GM19239 (cell line): ENCODE results near the gene ZNF443.
A peak's percentile ranks its signal among the peaks of the same experiment; 100 is the strongest.
"Not testable (repeated sequence)": the region's sequence is repeated elsewhere in the genome, so short reads cannot be mapped to it uniquely, and the experiment has no call there.

Source experiments
- DNase-seq: peaks from one replicate; pipeline ENCODE4 v3.0.0; 2011; ENCODE audit warnings: low spot score; ENCODE audit not compliant: insufficient read length
- FAIRE-seq: peaks from 2 replicates; lab custom pipeline; 2011; peaks lifted over from hg19 to GRCh38; lab: Jason Lieb, UNC

ZNF443 gene

DNA sequence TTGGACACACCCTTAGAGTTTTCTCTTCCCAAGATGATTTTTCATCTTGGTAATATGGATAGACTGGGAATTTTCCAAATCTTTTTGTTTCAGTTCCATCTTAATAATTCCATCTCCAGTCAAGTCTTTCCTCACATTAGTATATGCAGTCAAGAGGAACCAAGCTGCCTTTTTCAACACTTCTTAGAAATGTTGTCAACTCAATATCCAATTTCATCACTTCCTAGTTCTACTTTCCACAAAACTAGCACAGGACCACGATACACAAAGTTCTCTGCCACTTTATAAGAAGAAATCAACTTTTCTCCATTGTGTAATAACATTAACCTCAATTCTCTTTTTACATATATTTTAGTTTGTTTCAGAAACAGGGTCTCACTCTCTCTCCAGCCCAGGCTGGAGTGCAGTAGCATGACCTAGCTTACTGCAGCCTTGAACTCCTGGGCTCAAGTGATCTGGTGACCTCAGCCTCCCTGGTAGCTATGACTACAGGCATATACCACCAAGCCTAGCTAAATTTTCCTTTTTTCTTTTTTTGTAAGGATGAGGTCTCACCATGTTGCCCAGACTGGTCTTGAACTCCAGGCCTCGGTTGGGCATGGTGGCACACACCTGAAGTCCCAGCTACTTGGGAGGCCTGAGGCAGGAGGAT is 15.5 kb downstream of the ZNF443 start:
- FAIRE-seq (no peak), DNase-seq (no peak)

DNA sequence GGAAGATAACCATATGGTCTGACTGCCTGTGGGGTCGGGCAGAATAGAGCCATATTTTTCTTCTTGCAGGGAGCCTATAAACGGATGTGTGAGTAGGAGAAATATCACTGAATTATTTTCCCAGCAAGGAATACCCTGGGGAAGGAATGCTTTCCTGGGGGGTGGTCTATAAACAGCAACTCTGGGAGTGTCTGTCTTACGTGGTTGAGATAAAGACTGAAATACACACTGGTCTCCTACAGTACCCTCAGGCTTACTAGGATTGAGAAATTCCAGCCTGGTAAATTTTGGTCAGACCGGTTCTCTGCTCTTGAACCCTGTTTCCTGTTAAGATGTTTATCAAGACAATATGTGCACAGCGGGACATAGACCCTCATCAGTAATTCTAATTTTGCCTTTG is 23.5 kb downstream of the ZNF443 start:
- not testable (repeated sequence) for DNase-seq, FAIRE-seq

DNA sequence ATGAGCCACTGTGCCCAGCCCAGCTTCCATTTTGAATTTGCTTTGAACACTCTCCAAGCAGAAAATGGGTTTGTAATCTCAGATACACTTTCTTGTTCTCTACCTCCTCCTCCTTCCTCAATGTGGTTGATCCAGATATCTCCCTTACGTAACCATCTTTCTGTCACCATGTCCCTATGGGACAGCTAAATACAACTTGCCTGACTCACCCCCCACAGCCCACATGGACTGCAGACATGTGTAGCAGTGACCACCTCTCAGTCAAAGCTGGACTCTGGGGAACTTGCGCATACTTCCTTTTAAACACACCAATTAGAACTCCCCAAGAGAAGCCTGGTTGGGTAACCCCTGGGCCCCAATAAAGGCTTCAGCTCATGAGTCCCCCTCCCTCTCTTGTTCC is 28.9 kb downstream of the ZNF443 start:
- no peak for DNase-seq
- FAIRE-seq: no peak

DNA sequence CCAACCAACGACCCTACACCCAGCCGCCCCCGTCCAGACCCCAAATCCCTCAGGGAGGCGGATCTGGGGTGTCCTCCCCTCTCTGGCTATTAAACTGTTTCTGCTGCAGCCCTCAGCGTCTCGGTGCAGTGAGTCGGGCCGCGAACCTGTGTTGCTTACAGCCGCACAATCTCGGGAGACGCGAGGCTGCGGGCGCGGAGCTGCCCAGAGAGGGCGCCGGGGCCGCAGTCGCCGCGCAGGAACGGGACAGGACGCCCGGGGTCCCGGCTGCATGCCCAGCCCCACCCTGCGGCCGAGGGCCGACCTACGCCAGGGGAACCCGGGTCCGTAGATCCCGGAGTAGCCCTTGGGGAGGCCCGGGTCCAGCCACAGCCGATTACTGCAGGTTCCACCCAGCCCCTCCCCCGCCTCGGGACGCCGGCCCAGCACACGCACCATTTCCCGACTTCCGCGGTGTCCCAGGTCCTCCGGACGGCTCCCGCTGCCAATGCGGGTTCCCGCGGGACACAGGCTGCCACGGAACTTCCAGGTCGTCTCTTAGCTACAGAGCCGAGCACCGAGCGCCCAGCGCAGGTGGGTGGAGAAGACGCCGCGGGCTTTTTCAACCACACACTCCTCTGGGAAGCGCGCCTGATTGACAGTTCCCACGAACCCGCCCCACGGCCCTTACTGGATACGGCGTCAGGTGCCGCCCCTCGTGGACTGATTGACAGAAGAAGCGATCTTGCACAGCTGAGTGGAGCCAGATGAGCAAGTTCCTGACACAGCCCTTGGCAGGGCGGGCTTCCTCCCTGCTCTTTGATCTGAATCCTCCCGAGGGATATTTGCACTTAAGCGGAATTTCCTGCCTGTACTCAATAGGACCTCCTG is 40.0 kb downstream of the ZNF443 start, which contains the start of gene ZNF799:
Gene ZNF799, minus strand, starts transcription at position 639 of the 870 bp plus-strand sequence. Its CDS starts 201 bp downstream, at position 438.
- peak; percentile 95 for FAIRE-seq

DNA sequence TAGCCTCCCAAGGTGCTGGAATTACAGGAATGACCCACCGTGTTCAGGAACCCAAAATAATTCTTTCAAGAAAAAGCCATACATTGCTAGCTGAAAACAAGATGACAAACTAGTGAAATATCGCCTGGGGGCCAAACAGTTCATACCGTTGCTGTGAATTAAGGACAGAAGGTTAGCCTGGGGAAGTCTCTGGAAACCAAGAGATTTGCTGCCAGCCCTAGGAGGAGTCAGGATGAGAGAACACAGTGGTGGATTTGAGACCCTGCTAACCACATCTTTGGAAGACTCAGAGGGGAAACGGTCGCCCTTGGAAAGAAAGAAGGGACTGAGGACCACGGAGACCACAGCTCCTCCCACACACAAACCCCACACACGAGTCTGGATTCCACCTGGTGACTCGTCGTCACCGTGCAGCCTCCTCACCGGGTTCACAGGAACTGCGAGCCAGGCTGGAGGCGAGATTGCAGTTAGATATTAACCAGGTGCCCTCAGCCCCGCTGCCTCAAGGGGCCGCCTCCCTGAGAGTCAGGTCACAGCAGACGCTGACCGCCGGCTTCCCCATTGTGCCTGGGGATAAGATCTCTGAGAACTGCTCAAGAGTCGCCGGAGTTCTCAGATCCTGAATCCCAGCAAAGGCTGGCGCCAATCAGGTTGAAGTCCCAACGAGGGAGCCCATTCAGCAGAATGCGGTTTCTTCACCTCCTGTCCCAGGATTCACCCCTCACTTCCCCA is 40.8 kb downstream of the ZNF443 start:
- peak; percentile 98 for FAIRE-seq
- not testable (repeated sequence) for DNase-seq

More for the DNA sequence above, 40.0 kb downstream of the ZNF443 start, which contains the start of gene ZNF799:
- peak; percentile 61 for DNase-seq

DNA sequence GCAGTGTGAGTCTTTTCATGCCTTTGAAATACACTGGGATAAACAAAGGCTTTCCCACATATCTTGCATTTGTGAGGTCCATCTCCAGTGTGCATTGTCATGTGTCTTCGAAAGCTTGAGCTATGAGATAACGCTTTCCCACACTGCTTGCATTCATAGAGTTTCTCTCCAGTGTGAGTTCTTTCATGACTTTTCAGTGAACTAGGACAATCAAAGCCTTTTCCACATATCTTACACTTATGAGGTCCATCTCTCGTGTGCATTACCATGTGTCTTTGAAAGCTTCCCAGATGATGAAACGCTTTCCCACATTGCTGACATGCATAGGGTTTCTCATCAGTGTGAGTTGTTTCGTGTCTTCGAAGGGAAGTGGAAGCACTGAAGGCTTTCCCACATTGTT is 49.7 kb downstream of the ZNF443 start:
- not testable (repeated sequence) for DNase-seq, FAIRE-seq

DNA sequence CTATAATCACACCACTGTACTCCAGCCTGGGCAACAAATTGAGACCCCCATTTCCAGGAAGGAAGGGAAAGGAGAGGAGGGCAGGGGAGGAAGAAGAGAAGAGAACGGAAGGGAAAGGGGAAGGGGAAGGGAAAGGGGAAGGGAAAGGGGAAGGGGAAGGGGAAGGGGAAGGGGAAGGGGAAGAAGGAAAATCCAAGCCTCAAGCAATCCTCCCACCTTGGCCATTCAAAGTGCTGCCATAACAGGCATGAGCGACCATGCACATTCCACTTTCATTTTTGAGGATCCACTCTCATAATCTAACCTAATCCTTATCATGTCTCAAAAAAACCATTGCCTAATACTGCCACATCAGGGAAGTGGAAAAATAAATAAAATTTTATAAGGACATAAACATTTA is 54.5 kb downstream of the ZNF443 start:
- DNase-seq, FAIRE-seq: not testable (repeated sequence)

DNA sequence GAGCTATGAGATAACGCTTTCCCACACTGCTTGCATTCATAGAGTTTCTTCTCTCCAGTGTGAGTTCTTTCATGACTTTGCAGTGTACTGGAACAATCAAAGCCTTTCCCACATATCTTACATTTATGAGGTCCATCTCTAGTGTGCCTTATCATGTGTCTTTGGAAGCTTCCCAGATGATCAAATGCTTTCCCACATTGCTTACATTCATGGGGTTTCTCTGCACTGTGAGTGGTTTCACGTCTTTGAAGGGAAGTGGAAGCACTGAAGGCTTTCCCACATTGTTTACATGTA is 60.4 kb downstream of the ZNF443 start:
- no peak for FAIRE-seq
- no peak for DNase-seq

DNA sequence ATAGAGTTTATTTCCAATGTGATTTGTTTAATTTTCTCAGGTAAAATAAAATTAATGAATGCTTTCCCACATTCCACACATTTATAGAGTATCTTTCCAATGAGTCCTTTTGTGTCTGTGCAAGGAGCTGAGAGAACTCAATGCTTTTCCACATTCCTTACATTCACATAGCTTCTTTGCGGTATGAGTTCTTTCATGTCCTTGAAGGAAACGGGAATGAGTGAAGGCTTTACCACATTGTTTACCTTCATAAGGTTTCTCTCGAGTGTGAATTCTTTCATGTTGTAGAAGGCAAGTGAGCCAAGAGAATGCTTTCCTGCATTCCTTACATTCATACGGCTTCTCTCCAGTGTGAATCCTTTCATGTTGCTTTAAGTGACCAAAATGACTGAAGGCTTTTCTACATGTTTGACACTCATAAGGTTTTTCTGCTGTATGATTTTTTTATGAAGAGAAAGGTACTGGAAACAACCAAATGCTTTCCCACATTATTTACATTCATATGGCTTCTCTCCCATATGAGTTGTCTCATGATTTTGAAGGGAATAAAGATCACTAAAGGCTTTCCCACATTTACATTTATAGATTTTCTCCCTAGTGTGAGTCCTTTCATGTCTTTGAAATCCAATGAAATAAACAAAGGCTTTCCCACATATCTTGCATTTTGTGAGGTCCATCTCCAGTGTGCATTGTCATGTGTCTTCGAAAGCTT is 60.9 kb downstream of the ZNF443 start:
- DNase-seq (no peak), FAIRE-seq (no peak)
